ENCODE measurements around the gene NUDT8. TPM values are rescaled to one million over a fixed set of nuclear protein-coding genes. Genes with fewer than 3 reads are reported as not detected.

NUDT8 gene
- total and polyA plus RNA-seq, 9 of the 15 experiments (the other 6 are each of a cell fraction or from before 2014, with no cell fraction given) = 0.23 to 27.8 (median 5.0) TPM

- no peak for TF ChIP-seq STAT6 (CRISPR knock-in tag; IDR thresholded peaks at IDR 0.05)
- no peak for TF ChIP-seq EGR1 (conservative IDR thresholded peaks at IDR 0.05)
These were observed 34.5 kb upstream of the NUDT8 start (continued) for GRCh38 chr11:67664213-67664585.

GRCh38 chr11:67663532-67664212, 33.9 kb upstream of the NUDT8 start:
- Histone ChIP-seq H3K9me1 (ENCODE audit: control insufficient read depth, insufficient read depth, low read length) (no peaks in the 10 kb centered on the region), H3K9me3 (replicated peaks; ENCODE audit: control insufficient read depth, insufficient read depth, low read depth, low read length) (no peaks in the 10 kb centered on the region), H3K4me1 (replicated peaks in 1 of 2; ENCODE audit: control insufficient read depth in 2 of 2, insufficient read depth in 2 of 2, low read length in 2 of 2) (peaks cover 0 to 25% of the 10 kb centered on the region in 2 experiments; a peak in 2 of 5 replicates), H3K9ac (ENCODE audit: insufficient read depth in 1 of 2, low read depth in 2 of 2, low read length in 2 of 2) (peak overlapping the region in 1 of 2 experiments; percentile 9; a peak in 1 of 4 replicates), H3K4me2 (ENCODE audit: insufficient read depth, low read length) (no peak overlapping the region), H3K27ac (ENCODE audit: extremely low read depth, low read depth, low read length) (no peak overlapping the region), H3K79me2 (ENCODE audit: control insufficient read depth, insufficient read depth, low read length) (no peaks in the 10 kb centered on the region), H3K36me3 (ENCODE audit: control insufficient read depth, insufficient read depth, low read length) (no peaks in the 10 kb centered on the region), H3K4me3 (no peak overlapping the region), H4K20me1 (replicated peaks; ENCODE audit: control insufficient read depth, insufficient read depth, low read length) (0 out of 2 replicates have a peak, but pooled peaks cover 9% of the 10 kb centered on the region), H2AFZ (ENCODE audit: low read depth, low read length) (no peak overlapping the region), H3K27me3 (ENCODE audit: control insufficient read depth in 2 of 2, insufficient read depth in 2 of 2, low read length in 2 of 2) (peaks cover 16 to 38% of the 10 kb centered on the region in 2 experiments; a peak in 3 of 5 replicates)
- intact Hi-C loops (cut with micrococcal nuclease) (no loop called here), in situ Hi-C loops (cut with MboI) (loop anchor here (10.0 kb wide), 1 partner anchor 131 kb away; no protein-coding TSS in a partner anchor)
- no TSS peak for BruUV-seq (replicated peaks)
- no peak for ATAC-seq
- peak in 3 of 4 experiments; percentile 3 to 6 (median 4) for DNase-seq (ENCODE audit: extremely low read depth in 1 of 4, low spot score in 3 of 4)
- 8% methylated on average over 22 of the region's 22 CpGs for WGBS (ENCODE audit: insufficient coverage, low coverage, missing lambda C conversion rate)
- ChIA-PET CTCF (ENCODE audit: low intra/inter-chr PET ratio) (no interaction called here), POLR2A (interaction anchor here (0.6 kb wide), 1 partner anchor 13 kb away, joined by 3 read pairs; the partner anchor contains the start of gene ACY3)
- no peak for FAIRE-seq
- TF ChIP-seq RERE (CRISPR knock-in tag; IDR thresholded peaks at IDR 0.05; ENCODE audit: borderline replicate concordance) (no peak), ZBTB43 (CRISPR knock-in tag; IDR thresholded peaks at IDR 0.05) (no peak), ZBTB2 (IDR thresholded peaks at IDR 0.05) (no peak), POLR2AphosphoS2 (IDR thresholded peaks at IDR 0.05; ENCODE audit: low read length) (no peak), ZNF134 (CRISPR knock-in tag; conservative IDR thresholded peaks at IDR 0.05) (no peak)

Measured in K562 (cell line).